ENCODE measurements around the gene CREBRF.
A peak's percentile ranks its signal among the peaks of the same experiment; 100 is the strongest.
"Not testable (repeated sequence)": the region's sequence is repeated elsewhere in the genome, so short reads cannot be mapped to it uniquely, and the experiment has no call there.

CREBRF gene

GRCh38 chr5:173078878-173079277 is 22.7 kb downstream of the CREBRF start:
- DNase-seq (ENCODE audit: low read depth, low spot score): no peak

- DNase-seq (ENCODE audit: low read depth, low spot score): no peak
These were observed 33.4 kb downstream of the CREBRF start for GRCh38 chr5:173089581-173089980.

GRCh38 chr5:173090639-173091038 is 34.5 kb downstream of the CREBRF start:
- no peak for DNase-seq (ENCODE audit: low read depth, low spot score)

- DNase-seq (ENCODE audit: low read depth, low spot score): no peak
These were observed 35.8 kb downstream of the CREBRF start for GRCh38 chr5:173091981-173092380.

- no peak for DNase-seq (ENCODE audit: low read depth, low spot score)
These were observed 37.5 kb downstream of the CREBRF start for GRCh38 chr5:173093606-173094005.

- no peak for DNase-seq (ENCODE audit: low read depth, low spot score)
These were observed 38.0 kb downstream of the CREBRF start for GRCh38 chr5:173094012-173094661.

- DNase-seq (ENCODE audit: low read depth, low spot score): no peak
These were observed 42.6 kb downstream of the CREBRF start for GRCh38 chr5:173098787-173099186.

GRCh38 chr5:173099461-173099860 is 43.3 kb downstream of the CREBRF start:
- no peak for DNase-seq (ENCODE audit: low read depth, low spot score)

GRCh38 chr5:173101245-173101644 is 45.1 kb downstream of the CREBRF start:
- no peak for DNase-seq (ENCODE audit: low read depth, low spot score)

- DNase-seq (ENCODE audit: low read depth, low spot score): no peak
These were observed 47.3 kb downstream of the CREBRF start for GRCh38 chr5:173103411-173103810.

GRCh38 chr5:173108914-173109313 is 52.8 kb downstream of the CREBRF start:
- DNase-seq (ENCODE audit: low read depth, low spot score): no peak

GRCh38 chr5:173114536-173114935 is 58.4 kb downstream of the CREBRF start:
- no peak for DNase-seq (ENCODE audit: low read depth, low spot score)

GRCh38 chr5:173119719-173120118 is 63.6 kb downstream of the CREBRF start:
- DNase-seq (ENCODE audit: low read depth, low spot score): no peak

- no peak for DNase-seq (ENCODE audit: low read depth, low spot score)
These were observed 67.3 kb downstream of the CREBRF start for GRCh38 chr5:173123416-173123815.

GRCh38 chr5:173132166-173132565 is 76.0 kb downstream of the CREBRF start:
- not testable (repeated sequence) for DNase-seq (ENCODE audit: low read depth, low spot score)

GRCh38 chr5:173138707-173139106 is 82.6 kb downstream of the CREBRF start:
- DNase-seq (ENCODE audit: low read depth, low spot score): no peak

- DNase-seq (ENCODE audit: low read depth, low spot score): no peak
These were observed 83.5 kb downstream of the CREBRF start for GRCh38 chr5:173139631-173140030.

GRCh38 chr5:173140769-173141168 is 84.6 kb downstream of the CREBRF start:
- no peak for DNase-seq (ENCODE audit: low read depth, low spot score)

GRCh38 chr5:173143567-173143966 is 87.4 kb downstream of the CREBRF start:
- no peak for DNase-seq (ENCODE audit: low read depth, low spot score)

GRCh38 chr5:173144200-173145176 is 88.3 kb downstream of the CREBRF start, which contains the start of gene BNIP1:
Gene BNIP1, plus strand, starts transcription at chr5:173144531. Its CDS starts 15 bp downstream, at chr5:173144546.
- peak; percentile 98 for DNase-seq (ENCODE audit: low read depth, low spot score)

GRCh38 chr5:173148354-173148753 is 92.2 kb downstream of the CREBRF start:
- DNase-seq (ENCODE audit: low read depth, low spot score): no peak

- DNase-seq (ENCODE audit: low read depth, low spot score): no peak
These were observed 96.4 kb downstream of the CREBRF start for GRCh38 chr5:173152547-173152946.

- no peak for DNase-seq (ENCODE audit: low read depth, low spot score)
These were observed 97.7 kb downstream of the CREBRF start for GRCh38 chr5:173153842-173154241.

All from activated CD4-positive, CD25-positive, alpha-beta regulatory T cell treated with anti-CD3 and anti-CD28 coated beads, Interleukin-2, amount 50 U/mL, for 16 hours (primary cell).